NK-92 (cell line): ENCODE measurements around the gene BCL3.
"Not testable (repeated sequence)": the region's sequence is repeated elsewhere in the genome, so short reads cannot be mapped to it uniquely, and the experiment has no call there.

Experiments
- DNase-seq: peaks from one replicate; lab custom pipeline; 2025; ENCODE audit not compliant: unreplicated experiment; lab: John Stamatoyannopoulos, UW

Gene BCL3, protein sequence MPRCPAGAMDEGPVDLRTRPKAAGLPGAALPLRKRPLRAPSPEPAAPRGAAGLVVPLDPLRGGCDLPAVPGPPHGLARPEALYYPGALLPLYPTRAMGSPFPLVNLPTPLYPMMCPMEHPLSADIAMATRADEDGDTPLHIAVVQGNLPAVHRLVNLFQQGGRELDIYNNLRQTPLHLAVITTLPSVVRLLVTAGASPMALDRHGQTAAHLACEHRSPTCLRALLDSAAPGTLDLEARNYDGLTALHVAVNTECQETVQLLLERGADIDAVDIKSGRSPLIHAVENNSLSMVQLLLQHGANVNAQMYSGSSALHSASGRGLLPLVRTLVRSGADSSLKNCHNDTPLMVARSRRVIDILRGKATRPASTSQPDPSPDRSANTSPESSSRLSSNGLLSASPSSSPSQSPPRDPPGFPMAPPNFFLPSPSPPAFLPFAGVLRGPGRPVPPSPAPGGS

DNA sequence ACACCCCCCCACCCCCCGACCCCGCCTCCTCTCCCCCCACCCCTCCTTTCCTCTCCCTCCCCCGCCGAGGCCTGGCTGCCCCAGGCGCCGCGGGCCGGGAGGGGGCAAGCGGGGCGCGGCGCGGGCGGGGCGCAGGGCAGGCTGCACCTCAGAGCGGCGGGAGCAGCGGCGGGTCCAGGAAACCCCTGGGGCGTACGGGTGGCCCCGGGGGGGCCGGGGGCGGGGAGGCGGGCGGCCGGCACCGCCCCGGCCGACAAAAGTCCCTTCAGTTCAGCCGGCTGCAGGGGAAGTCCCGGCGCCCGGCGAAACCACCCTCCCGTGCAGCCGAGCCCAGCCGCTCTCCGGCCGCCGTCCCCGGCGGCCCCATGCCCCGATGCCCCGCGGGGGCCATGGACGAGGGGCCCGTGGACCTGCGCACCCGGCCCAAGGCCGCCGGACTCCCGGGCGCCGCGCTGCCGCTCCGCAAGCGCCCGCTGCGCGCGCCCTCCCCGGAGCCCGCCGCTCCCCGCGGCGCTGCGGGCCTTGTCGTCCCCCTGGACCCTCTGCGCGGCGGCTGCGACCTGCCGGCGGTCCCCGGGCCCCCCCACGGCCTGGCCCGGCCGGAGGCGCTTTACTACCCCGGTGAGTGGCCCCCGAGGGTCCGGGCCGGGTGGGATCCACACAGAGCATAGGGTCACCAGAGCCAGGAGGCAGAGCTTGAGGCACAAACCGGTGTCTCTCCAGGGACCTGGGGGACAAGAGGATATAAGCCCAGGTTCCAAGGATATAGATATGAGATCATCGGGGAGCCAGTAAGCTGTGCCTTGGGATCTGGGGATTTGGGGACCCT is at the start of gene BCL3:
TSS of gene BCL3 (plus strand) at position 283 of the 829 bp plus-strand sequence. CDS start at position 366, 83 bp downstream.
- no peak for DNase-seq

DNA sequence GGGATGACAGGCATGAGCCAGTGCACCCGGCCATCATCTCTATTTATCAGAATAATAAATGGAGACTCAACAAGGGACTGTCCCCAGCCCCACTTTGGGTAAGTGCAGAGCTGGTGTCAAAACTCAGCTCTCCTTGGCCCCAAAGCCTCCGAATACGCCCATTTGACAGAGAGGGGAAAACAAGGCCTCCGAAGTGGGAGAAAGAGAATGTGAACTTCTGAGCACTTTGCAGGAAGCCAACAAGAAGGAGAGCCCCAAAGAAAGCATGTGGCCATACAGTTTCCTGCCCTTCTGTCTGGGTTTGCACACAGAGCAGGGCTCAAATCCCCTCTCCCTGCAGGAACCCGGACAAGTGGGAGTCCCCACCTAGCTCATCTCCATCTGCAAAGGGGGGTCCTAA is 48.0 kb upstream of the BCL3 start:
- DNase-seq, result no peak

DNA sequence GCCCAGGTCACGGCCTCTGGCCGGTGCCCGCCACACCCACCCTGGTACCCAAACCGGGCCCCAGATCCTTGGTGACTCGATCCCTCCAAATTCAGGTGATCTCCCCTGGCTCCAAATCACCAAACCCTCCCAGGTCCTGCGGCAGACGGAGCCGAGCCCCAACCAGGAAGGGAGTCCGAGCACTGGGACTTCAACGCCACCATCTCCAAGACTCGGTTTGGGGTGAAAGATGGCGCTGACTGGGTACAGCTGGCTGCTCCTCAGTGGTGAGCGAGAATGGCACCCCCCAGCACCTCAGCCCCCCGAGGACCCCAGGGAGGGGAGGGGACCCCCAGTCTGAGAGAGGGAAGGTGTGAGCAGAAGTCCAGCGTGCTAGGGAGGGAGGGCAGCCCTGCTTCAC is 47.3 kb upstream of the BCL3 start:
- DNase-seq, result no peak

DNA sequence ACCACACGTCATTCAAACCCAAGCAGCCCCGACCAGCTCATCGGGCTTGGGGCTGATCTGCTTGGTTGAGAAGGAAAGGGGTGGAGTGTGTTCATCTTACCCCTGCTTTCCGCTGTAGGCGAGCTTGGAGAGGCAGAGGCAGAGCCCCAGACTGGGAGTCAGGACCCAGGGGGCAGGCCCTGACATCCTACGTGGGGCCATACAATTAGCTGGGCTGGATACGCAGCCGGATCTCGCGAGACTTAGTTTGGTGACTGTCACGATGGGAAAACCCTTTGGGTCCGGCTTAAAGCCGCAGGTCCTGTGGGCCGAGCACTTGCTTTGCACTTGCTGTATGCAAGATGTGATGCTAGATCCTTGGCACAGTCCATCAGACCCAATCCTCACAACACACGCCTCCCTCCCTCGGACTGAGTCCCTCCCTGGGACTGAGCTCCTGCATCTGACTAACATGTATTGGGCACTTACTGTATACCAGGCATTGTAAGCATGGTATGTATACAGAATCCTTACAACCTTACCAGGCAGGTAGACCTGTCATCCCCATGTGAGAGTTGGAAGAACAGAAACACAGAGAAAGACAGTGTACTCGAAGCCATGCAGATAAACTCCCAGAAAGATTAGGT is 45.8 kb upstream of the BCL3 start:
- no peak for DNase-seq

DNA sequence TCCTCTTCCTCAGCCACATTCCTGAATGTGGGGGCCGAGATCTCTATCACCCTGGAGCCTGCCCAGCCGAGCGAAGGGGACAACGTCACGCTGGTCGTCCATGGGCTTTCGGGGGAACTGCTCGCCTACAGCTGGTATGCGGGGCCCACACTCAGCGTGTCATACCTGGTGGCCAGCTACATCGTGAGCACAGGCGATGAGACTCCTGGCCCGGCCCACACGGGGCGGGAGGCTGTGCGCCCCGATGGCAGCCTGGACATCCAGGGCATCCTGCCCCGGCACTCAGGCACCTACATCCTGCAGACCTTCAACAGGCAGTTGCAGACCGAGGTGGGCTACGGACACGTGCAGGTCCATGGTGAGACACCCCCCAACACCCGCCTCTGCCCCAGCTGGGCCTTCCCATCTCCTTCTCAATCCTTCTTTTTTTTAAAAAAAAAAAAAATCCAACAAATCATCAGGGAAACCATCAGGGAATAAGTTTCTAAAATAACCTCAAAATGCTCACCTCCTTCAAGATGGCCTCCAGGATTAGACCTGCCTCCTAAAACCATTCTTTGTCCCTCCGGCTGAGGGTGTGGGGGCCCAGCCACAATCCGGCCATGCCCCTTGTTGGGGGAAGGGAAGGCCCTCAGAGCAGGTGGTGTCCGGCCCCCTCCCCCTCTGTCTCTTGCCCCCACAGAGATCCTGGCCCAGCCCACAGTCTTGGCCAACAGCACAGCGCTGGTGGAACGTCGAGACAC is 45.0 kb upstream of the BCL3 start:
- no peak for DNase-seq

DNA sequence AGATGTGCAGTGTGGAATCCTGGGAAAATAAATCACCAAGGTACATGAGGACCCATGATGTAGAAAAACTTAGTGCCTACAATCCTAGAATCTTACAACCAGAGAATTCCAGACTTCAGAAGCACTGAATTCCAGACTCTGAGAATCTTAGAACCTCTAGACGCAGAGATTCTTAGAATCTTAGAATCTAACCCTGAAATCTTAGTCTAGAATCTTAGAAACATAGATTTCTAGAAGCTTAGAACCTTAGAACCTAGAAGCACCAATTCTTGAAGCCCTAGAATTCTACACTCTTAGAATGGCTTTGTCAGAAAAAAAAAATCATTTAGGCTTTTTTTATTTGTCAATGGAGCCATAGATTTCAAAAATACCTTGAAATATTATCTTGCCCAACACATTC is 43.5 kb upstream of the BCL3 start:
- DNase-seq, result no peak

DNA sequence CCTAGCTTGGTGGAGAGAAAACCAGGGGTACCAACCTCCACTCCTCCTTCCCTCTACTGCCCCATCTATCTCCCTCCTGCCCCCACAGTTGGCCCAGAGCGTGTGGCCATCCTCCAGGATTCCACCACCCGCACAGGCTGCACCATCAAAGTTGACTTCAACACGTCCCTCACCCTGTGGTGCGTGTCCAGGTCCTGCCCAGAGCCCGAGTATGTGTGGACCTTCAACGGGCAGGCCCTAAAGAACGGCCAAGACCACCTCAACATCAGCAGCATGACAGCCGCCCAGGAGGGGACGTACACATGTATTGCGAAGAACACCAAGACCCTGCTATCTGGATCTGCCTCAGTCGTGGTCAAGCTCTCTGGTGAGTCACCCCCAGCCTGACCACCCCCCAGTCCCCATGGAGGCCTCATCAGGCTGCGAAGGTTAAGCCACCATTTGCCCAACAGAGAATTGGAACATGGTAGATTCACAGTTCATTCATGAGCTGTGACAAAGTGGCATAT is 43.0 kb upstream of the BCL3 start:
- DNase-seq, result no peak

DNA sequence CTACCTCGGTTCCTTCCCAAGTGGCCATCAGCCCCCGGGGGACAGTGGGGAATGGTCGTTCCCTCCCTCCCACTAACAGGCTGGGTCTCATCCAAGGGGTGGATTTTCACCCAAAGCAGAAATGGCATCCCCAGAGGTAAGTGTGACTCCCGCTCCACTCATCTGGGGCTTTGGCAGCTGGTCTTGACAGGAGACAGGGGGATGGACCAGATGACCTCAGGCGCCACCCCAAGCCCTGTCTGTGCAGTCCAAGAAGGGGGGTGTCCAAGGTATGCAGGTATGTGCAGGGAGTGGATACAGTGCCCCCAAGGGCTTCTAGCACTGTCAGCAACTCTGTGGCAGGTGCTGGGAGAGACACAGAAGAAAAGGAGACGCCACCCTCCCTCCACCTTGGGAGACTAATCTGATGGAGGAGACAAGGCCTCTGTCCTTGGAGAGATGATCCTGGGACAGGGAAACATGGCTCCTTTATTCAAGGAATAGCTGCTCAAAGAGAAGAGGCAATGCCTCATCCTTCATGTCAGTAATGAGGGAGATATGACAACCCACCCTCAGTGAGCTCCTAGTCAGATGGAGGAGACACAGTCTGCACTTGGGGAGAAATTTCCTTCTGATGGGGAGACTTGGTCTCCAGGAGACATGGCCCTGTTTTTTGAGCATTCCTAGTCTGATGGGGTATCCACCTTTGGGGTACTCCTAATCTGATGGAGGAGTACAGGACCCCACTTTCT is 41.8 kb upstream of the BCL3 start:
- DNase-seq, result no peak

DNA sequence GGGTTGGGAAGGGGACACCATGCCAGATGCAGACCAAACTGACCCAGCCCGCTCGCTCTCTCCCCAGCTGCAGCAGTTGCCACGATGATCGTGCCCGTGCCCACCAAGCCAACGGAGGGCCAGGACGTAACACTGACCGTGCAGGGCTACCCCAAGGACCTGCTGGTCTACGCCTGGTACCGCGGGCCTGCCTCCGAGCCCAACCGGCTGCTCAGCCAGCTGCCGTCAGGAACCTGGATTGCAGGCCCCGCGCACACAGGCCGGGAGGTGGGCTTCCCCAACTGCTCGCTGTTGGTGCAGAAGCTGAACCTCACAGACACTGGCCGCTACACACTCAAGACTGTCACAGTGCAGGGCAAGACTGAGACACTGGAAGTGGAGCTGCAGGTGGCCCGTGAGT is 40.7 kb upstream of the BCL3 start:
- no peak for DNase-seq

DNA sequence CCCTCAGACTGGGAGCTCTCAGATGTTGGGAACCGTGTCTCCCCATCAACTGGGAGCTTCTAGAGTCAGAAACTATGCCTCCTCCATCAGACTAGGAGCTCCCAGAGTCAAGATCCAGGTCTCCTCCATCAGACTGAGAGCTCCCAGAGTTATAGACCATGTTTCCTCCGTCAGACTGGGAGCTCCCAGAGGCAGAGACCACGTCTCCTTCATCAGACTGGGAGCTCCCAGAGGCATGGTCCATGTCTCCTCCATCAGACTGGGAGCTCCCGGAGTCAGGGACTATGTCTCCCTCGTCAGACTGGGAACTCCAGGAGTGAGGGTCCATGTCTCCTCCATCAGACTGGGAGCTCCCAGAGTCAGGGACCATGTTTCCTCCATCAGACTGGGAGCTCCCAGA is 39.6 kb upstream of the BCL3 start:
- no peak for DNase-seq

DNA sequence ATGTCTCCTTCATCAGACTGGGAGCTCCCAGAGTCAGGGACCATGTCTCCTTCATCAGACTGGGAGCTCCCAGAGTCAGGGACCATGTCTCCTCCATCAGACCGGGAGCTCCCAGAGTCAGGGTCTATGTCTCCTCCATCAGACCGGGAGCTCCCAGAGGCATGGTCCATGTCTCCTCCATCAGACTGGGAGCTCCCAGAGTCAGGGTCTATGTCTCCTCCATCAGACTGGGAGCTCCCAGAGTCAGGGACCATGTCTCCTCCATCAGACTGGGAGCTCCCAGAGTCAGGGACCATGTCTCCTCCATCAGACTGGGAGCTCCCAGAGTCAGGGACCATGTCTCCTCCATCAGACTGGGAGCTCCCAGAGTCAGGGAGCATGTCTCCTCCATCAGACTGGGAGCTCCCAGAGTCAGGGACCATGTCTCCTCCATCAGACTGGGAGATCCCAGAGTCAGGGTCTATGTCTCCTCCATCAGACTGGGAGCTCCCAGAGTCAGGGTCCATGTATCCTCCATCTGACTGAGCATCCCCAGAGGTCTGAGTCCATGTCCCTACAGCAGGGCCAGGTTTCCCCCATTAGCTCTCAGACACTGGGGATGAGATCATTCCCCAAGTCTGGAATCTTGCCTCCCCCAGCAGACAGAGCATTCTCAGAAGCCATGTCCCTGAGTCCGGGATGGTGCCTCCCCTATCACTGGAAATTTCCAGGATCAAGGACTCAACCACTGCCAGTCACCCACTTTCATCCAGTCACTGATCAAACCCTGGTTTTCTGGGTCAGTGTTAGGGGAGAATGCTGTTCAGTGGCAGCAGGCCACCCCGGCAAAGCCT is 38.9 kb upstream of the BCL3 start:
- not testable (repeated sequence) for DNase-seq

DNA sequence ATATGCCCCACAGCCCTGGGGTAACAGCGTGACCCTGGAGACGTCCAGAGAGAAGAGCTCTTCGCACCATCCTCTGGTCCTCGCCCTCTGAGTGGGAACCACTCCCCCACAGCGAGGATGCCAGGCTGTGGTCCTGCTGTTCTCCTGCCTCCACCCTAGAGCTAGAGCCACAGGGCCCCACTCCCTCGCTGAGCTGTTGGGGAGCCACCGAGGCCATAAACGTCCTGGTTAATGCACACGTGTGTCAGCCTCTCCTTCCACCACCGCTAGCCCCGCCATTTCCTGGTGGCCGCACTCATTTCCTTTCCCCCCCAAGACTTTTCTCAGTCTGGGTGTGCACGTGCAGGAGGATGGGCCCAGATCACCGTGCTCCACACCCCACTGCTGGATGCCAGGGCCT is 38.0 kb upstream of the BCL3 start:
- DNase-seq, result no peak

DNA sequence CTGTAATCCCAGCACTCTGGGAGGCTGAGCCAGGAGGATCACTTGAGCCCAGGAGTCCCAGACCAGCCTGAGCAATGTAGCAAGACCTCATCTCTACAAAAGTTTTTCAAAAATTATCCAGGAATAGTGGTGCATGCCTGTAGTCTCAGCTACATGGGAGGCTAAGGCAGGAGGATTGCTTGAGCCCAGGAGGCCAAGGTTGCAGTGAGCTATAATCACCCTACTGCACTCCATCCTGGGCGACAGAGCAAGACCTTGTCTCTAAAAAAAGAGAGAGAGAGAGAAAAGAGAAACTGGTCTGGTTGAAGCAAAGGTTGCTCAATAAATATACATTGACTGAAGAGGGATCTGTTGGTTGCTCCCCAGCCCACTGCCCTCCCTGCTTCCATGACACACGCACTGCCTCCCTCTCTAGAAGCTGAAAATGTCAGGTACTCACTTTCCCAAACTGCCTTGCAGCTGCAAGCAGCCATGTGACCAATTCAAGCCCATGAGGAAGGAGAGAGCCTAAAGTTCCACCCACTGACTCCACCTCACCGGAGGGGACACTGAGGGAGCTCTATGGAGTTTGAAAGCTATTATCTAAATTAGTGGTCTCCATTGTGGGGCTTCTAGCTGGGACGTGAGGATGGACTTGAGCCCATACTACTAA is 35.5 kb upstream of the BCL3 start:
- no peak for DNase-seq

DNA sequence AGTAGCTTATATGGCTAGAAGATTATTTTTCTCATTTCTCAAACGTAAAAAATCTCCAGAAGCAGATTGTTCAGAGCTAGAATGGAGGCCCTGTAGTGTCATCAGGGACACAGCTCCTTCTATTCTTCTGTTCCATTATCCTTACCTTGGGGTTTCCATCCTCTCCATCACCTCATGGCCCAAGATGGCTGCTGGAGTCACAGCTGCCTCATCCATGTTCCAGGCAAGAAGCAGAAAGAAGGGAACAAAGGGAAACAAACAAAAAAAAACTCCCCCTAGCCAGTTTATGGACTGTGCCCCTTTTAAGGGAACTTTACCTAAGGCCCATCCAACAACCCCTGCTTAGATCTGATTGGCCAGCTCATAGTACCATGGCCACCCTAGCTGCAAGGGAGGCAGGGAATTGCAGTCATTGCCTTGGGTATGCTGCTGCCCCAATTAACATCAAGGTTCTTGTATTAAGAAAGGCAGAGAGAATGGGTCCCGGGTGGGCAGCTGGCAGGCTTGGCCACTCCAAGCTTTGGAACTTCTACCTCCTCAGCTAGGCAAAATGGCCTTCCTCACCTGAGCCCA is 33.8 kb upstream of the BCL3 start:
- no peak for DNase-seq

DNA sequence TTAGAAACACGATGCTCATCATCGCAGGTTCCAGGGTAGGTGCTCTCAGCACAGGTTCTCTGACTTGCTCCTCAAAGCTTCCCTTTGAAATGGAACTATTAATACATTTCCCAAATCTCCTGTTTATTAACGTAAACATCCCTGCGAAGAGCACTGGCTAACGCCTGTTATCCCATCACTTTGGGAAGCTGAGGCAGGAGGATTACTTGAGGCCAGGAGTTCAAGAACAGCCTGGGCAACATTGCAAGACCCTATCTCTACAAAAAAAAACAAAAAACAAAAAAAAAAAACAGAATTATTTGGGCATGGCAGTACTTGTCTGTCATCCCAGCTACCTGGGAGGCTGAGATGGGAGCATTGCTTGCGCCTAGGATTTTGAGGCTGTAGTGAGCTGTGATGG is 30.9 kb upstream of the BCL3 start:
- DNase-seq, result no peak

DNA sequence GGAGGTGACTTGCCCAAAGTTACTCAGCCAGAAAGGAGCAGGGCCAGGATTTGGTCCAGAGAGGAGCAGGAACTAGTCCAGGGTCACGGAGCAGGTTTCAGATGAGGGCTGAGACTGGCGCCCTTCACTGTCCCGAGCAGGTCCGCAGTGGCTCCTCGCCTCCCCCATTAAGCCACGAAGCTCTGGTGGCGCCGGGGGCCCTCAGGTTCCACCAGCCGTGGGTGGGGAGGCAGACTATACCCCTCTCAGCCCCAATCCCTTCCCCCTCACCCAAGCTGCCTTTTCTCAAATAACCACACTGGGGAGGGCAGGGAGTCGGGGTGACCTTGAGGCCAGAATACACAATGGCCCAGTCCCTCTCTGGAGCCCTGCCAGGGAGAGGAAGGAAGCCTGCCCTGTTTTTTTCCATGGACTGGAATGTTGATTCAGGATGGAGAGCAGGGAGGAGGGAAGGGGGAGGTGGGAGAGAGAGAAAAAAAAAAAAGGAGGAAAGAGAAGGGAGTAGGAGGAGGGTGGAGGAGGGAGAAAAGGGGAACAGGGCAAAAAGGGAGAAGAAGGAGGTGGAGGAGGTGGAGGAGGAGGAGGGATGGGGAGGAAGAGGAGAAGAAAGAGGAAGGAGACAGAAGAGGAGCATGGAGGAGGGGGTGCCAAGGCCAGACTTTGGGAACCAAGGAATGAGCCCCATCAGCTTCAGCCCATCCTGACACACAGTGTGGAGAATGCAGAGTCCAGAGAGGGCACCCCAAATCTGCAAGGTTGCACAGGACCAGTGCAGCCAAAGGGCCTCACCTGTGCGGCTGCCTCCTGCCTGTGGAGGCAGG is 29.9 kb upstream of the BCL3 start:
- no peak for DNase-seq

DNA sequence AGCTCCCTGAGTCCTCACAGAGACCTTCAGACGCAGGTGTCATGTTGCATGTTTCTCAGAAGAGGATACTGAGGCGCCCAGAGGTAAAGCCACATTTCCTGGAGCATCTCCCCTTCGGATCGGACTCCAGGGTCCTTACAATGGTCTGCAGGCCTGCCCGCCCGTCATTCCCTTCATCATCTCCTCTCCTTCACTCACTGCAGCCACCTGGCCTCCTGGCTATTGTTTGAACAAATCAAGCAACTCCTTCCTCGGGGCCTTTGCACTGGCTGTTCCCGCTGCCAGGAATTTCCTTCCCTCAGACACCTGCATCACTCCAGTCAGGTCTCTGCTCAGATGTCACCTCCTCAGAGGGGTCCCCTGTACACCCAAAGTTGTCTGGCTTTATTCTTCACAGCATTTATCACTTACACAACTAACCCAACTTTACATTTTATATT is 29.2 kb upstream of the BCL3 start:
- DNase-seq, result no peak

DNA sequence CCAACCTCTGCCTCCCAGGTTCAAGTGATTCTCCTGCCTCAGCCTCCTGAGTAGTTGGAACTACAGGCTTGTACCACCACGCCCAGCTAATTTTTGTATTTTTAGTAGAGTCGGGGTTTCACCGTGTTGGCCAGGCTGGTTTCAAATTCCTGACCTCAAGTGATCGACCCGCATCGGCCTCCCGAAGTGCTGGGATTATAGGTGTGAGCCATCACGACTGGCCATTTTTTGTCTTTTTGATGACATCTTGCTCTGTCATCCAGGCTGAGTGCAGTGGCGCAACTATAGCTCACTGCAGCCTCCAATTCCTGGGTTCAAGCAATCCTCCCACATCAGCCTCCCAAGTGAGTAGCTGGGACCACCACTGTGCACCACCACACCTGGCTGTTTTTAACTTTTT is 28.1 kb upstream of the BCL3 start:
- not testable (repeated sequence) for DNase-seq
